GM18517 (cell line): ENCODE data around the gene GAS7.
A peak's percentile ranks its signal among the peaks of the same experiment; 100 is the strongest.

Source experiments
- ATAC-seq: cut with Tn5 transposase; IDR thresholded peaks from one replicate; pipeline ENCODE4 v1.9.1; 2021; ENCODE audit warnings: mild to moderate bottlenecking, moderate library complexity; ENCODE audit not compliant: unreplicated experiment

The GAS7 gene

DNA sequence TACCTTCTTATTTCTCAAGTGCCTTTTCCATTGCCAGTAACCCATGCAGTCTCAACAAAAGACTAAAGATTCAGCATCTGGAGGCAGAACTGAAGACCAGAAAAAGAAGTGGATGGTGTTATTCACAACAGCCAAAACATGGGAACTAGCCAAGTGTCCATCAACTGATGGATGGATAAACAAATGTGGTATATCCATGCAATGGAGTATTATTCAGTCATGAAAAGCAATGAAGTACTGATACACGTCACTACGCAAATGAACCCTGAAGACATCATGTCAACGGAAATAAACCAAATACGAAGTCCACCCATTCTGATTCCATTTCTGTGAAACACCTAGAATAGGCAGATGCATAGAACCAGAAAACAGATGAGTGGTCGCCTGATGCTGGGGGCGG lies 25.6 kb downstream of the GAS7 start:
- ATAC-seq: no peak

DNA sequence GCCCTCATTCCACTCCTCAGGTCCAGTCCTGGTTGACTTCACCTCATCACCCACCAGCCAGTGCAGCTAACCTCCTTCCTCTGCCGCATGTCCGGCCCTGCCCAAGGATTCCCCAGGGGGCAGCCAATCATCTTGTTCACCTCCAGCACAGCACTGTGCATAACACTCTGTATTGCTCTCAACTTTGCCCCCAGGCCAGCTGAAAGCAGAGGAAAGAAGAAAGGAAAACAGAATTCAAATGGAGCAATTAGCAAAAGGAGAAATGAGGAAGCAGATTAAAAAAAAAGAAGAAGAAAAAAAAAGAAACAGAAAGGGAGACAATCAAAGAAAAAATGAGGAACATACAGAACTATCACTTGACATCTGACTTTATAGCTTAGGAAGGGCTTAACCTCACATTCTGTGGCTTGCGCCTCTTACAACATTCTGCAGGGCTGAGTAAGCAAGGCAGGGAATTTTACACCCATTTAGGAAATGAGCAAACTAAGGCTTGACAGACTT lies 26.1 kb downstream of the GAS7 start:
- no peak for ATAC-seq

DNA sequence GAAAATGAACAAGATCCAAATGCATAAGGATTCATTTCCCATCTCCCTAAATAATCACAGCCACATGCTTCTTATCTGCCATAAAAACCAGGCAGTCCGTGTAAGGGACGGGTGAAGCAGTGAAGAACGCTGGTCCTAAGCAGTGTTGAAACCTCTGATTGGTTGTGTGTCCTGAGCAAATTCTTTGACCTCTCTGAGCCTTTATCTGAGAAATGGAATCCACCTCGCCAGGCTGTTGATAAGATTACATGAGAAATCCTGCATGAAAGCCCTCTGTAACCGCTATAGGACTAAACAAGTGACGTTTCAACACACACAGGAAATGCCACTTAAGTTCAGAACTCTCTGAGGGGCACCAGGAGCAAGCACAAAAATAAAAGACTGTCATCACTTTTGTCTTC lies 26.8 kb downstream of the GAS7 start:
- no peak for ATAC-seq

DNA sequence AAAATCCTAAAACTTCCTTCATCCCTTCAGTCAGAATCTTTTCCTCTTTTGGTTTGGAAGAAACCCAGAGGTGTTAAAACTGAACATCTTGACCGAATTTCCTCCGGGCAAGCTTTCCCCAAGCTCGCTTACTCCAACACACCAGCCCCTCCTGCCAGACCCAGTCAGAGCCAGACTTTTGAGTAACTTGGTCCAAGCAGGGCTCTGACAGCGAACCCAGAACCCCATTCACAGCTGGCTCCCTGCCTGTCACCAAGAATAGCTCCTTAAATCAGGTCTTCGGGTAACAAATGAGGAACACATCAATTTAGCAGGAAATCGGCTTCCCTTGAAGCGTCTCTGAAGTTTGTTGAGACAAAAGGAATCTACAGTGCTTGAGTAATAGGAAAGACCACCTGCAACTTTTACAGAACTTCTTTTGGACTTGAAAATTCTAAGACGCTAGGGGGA lies 27.3 kb downstream of the GAS7 start:
- no peak for ATAC-seq

DNA sequence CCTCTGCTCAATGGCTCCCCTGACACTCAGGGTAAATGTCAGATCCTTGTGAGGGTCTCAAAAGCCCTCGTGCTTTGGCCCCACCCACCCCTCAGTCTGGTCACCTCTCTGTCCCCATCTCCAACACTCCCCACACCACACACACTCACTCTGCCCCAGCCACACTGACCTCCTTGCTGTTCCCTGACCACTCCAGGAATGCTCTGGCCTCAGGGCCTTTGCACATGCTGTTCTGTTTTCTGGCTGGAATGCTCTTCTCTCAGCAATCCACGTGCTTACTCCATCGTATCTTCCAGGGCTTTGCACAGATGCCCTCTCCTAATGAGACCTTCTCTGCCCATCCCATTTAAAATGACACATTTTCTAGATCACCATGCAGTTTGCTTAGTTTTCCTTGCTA lies 28.2 kb downstream of the GAS7 start:
- ATAC-seq: no peak

DNA sequence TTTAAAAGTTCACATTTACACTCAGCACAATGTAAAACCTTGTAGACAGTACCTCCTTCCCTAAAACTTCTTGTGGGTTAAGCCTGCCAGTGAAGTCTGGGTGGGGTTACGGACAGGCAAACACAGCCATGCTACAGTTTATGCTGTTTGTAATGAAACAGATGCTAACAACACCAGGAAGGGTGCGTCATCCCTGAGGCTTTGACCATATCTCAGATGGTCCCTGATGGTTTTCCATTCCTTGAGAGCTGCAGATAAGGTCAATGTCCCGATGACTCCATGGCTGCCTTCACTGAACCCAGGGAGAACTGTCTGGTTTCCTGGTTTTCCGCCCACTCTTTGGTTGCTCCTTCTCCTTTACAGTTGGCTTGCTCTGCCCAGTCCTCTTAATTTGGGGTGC lies 29.1 kb downstream of the GAS7 start:
- ATAC-seq: no peak

DNA sequence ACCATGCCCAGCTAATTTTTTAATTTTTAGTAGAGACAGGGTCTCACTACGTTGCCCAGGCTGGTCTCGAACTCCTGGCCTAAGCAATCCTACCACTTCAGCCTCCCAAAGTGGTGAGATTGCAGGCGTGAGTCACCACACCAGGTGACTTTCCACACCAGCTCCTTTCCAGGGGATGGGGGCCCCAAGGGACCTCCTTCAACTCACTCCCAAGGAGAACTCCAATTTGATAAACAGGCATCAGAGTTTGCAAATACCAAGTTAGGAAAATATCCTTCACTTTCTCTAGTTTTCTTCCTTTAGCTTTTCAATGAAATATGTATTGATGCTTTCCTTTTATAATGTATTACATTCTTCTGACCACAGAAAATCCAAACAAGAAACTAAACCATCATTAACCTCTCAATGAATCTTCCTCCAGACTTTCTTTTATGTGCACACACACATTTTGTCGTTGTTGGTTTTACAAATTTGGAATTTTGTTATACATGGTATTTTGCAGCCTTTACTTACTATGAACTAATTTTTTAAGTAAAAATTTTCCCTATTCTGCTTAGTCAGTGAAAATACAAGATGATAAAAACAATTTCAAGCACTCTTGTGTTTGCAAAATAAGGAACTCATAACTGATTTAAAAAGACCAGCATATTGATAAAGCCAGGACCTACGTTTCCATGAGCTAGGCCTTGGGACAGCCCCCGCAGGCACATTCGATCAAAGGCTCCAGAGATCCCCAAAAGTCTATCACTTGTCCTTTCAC lies 32.0 kb downstream of the GAS7 start:
- ATAC-seq: no peak

DNA sequence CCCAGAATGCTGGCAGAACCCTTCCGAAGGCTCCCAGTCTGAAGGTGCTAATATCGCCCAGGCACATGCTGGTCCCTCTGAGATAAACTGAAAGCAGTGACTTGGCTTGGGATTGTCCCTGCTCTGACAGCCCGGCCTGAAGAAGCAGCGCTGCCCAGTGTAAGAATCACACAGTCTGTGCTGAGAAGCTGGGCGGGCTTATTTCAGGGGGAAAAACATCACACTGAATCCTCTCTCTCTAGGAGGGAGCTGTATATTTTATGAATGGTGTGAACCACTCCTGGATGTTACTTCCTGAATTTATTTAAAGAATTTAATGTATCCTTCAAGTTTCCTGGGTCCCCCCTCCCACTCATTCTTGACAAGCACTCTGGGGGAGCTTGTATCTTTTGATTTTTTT lies 36.3 kb downstream of the GAS7 start:
- ATAC-seq: no peak

DNA sequence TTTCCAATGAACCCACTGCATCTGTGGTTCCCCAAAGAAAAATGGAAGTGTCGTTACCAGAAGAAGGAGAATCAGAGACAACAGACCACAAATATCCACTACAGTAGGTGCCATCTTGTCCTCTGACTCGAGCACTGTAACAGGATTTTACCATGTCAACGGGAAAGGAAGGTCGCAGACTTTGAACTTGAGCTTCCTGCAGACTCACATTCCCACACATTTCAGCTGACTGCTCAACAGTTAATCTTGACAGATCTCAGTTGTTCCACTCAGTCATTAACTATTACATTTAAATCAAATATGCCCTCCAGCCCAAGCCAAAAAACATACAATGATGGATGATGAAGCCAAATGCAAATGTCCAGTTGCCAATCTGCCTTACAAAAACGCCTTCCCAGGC lies 37.0 kb downstream of the GAS7 start:
- no peak for ATAC-seq

DNA sequence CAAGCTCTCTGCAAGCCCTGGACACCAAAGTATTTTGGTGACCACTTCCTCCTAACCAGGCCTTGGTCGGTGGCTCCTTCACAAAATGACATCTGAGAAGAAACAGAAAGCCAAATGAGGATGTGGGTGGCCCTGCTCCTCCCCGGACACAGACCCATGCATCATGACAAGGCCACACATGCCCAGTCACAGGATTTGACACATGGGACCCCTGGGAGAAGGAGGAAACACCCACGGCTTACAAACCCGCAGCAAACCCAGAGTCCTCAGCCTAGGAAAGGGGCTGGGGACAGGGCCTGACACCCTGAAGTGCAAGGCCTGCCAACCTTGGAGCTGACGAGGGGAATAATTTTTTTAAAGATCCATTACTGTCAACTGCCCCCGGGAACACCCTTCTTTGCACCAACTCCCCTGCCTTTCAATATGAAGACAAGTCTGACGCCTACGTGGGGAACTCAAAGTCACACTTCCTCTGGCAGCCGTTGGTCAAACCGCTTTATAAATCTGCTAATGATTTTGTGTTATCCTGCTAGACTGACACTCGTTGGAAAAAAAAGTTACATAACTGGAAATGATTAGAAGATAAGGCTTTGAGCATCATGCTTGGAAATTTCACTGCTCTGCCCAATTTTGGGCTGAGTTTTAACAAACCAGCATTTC lies 41.3 kb downstream of the GAS7 start:
- peak; percentile 73 for ATAC-seq

DNA sequence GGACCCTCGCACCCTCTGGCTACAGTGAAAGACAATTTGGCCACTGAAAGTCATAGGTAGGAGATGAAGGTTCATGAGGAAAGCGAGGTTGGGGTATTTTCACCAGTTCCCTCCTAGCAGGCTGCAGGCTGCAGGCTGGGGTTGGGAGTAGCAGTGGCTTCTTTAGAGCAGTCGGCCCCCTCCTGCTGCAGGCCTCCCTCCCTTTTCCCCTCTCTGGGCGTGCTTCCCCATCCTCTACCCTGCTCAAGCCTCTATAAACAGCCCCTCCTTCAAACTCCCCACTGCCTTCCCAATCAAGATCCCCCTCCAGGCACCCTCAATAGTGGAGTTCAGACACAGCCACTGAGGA lies 41.8 kb downstream of the GAS7 start:
- no peak for ATAC-seq

DNA sequence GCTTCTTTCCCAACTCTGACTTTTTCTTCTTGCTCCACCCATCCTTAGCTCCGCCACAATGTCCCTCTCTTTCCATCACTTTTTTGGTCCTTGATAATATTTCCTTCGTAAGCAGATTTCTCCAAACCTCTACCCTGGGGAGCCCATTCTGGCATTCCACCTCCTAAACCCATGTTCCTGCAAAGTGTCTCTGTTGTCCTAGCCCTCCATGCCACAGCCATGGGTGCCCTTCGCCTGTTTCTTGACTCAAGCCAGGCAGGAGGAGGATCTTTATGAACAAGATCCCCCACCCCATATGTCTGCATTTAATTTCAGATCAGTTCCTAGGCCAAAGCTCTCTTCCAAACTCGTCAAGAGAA lies 42.4 kb downstream of the GAS7 start:
- no peak for ATAC-seq

DNA sequence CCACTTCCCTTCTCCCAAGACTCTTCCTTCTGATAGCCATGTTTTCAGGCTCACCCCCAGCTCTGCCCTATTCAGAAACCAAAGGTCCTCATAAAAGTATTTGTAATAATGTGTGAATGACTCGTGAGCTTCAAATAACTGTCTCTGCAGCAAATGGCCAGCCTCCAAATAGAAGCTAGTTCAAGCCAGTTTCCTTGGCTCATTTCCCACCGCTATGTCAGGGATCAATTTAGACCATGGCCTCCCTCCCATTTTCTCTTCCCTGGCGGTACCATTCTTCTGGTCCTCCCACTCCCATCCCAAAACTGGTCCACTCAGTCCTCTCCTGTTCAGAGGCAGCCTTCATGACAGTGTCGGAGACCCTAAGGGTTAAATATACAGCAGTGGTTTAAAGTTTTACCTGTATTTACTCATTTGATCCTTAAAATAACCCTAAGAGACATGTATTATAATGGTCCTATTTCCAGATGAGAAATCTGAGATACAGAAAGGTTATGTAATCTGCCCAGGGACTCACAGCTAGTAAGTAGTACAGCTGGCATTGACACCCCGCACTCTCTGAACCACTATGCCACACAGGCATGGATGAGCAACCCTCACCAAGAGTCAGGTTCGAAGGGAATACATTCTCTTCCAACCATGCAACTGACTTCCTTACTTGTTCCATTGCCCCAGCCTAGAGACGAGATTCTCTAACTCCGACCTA lies 42.9 kb downstream of the GAS7 start:
- ATAC-seq: no peak

DNA sequence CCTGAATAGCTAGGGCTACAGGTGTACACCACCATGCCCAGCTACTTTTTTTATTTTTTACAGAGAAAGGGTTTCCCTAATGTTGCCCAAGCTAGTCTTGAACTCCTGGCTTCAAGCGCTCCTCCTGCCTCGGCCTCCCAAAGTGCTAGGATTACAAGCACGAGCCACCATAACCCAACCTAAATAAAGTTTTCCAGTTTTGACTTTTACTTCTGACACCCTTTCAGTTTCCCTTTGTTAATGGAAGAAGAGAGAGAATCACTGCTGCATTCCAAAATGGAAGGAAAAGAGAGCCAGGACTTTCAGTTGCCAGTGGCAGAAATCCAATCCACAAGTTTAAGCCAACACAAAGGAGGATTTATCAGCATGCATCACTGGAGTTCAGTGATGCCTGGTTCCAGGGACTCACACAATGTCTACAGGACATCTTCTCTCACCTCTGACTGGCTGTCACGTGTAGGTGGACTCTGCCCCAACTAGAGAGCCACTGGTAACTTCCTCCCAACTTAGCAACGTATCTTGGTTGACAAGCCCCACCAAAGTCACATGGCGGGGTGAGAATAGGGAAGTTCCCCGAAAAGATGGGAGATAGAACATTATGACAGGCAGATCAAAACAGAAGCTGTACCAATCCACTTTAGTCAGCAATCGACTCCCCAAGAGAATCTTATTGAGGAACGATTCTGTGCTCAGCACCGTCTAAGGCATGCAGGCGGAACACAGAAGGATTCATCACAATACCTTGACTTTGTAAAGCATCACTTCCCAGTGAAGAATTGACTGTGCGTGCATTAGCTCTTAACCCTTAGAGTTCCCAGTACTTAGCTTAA lies 46.5 kb downstream of the GAS7 start:
- ATAC-seq: no peak

DNA sequence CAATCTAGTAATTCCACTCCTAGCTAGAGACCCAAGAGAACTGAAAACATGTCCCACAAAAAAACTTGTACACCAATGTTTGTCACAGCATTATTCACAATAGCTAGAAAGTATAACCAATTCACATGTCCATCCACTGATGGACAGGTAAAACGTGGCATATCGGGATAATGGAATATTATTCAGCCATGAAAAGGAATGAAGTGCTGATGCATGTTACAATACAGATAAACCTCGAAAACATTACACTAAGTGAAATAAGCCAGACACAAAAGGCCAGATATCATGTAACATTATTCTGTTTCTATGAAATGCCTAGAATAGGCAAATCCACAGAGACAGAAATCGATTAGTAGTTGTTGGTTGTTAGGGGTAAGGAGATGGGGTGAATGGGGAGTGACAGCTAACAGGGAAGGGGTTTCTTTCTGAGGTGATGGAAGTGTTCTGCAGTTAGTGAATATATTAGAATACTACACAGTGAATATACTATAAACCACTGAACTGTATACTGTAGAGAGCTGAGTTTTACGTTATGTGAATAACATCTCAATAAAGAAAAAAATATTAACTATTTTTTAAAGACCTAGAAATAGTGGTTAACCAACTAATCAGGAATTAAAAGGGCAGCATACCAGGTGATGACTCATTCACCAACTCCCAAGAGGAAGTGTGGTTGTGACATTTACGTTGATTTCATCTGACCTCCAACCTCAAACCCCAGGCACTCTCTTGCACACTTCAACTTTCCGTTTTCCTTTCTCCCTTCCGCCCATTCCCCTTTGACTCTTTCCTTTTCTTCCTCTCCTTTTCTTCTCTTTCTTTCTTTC lies 48.6 kb downstream of the GAS7 start:
- peak; percentile 79 for ATAC-seq

DNA sequence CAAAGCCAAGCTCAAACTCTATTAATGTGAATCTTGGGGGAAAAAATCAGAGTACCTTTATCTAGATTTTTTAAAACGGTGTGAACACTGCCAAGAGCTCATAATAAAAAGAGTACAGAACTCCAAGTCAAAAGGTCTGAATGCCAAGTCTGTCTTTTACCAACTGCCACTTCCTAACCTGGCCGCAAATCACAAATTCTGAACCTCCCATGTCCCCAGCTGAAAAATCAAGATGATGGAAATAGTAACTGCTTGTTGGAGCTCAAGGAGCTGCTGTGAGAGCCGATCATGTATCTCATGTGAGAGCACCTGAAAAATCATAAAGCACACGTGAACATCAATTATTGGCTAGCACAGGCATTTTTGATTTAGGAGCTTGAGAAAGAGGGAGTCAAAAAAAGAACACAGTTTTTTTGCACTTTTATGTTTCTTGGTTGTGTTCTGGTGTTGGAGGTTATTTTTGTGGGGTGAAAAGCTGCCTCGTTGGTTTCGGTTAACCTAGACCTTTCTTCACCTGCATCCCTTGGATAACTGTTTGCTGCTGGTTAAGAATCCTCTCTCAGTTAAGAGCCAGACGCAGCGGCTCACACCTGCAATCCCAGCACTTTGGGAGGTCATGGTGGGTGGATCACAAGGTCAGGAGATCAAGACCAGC lies 50.5 kb downstream of the GAS7 start:
- no peak for ATAC-seq

DNA sequence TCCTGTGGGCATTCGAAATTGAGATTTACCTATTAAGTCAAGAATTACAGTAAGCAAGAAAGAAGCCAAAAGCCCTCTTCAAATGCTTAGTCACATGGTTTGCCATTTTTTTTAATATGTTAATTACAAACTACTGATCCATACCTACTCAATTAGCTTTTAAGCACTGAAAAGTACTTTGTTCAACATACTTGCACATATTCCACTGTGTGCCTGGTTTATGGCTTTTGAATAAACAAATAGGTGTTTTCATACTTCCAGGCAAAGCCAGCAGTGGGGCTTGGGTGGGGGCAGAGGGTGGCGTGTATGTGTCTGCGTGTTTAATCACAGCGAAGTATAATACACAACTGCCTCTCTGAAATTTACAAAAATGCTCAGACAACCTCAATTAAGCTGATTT lies 51.4 kb downstream of the GAS7 start:
- ATAC-seq: no peak

DNA sequence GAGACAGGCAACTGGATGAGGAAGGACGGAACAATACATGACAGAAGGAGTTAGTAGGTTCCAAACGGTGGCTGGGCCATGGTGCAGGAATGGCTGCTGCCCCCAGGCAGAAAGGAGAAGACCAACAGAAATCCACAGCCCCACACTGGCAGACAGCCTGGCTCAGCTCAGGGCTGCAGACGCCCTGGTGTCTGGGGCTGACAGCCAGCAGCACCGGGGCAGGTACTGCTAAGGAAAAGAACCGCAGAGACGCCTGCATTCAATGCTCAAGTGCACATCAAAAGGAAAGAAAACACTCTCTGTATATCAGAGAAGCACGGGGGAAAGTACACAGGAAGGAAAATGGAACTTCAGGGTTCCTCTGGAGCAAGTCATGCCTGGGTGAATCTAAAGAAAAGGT lies 53.4 kb downstream of the GAS7 start:
- ATAC-seq: no peak

DNA sequence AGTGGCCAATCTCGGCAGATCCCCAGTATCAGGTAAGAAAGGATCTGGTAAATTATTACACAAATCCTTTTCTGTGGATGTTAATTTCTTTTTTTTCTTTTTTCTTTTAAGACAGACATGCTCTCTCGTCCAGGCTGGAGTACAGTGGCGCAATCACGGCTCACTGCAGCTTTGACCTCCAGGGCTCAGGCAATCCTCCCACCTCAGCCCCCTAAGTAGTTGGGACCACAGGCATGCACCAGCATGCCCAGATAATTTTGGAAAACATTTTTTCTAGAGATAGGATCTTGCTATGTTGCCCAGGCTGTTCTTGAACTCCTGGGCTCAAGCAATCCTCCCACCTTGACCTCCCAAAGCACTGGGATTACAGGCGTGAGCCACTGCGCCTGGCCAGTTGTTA lies 54.0 kb downstream of the GAS7 start:
- ATAC-seq: no peak

DNA sequence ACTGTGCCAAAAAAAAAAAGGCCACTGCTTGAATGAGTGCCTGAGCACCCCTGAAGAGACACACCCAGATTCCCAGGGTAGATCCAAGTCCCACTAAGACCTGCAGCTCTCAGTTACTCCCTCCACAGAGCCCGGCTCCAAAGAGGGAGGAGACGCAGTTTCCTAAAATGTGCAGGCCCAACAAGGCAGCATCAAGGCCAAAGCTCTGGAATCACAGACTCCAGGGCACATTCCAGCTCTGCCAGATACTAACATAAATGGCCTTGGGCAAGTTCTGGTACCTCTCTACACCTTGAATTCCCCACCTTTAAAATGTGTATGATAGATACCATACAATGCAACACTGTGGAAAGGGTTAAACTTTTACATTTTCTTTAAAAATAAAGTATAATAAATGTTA lies 57.0 kb downstream of the GAS7 start:
- ATAC-seq: no peak
